Ascending aorta (tissue), 2 donors: ENCODE measurements around the gene CAMSAP1. TPM values are rescaled to one million over a fixed set of nuclear protein-coding genes. Genes with fewer than 3 reads are reported as not detected.

Source experiments
- DNase-seq, 2 donors: peaks; one replicate each; pipeline ENCODE4 v3.0.0-alpha.2; 2019; ENCODE audit warnings: low spot score in 2 of 2
- H3K27ac ChIP-seq, 2 donors: fragments of 200-600 bp; sonication (generic); one replicate each; pipeline ENCODE4 v1.5.1; 2016 to 2017; ENCODE audit warnings: mild to moderate bottlenecking in 1 of 2
- H3K27me3 ChIP-seq: fragments of 200-600 bp; sonication (generic); one replicate; pipeline ENCODE4 v1.5.1; 2017
- H3K36me3 ChIP-seq, 2 donors: fragments of 200-600 bp; sonication (generic); one replicate each; pipeline ENCODE4 v1.5.1; 2016
- H3K4me1 ChIP-seq, 2 donors: fragments of 200-600 bp; sonication (generic); one replicate each; pipeline ENCODE4 v1.5.1; 2016 to 2017; ENCODE audit warnings: mild to moderate bottlenecking in 1 of 2
- H3K4me3 ChIP-seq, 2 donors: fragments of 200-600 bp; sonication (generic); one replicate each; pipeline ENCODE4 v1.5.1; 2016 to 2017; ENCODE audit warnings: mild to moderate bottlenecking in 1 of 2
- H3K9me3 ChIP-seq, 2 donors: fragments of 200-600 bp; sonication (generic); one replicate each; pipeline ENCODE4 v1.5.1; 2016
- CTCF ChIP-seq, 3 experiments: fragments of 200-600 bp in 2 of 3; fragments of 450-650 bp in 1 of 3; sonication (generic) in 2 of 3; IDR thresholded peaks; one replicate each; pipeline ENCODE4 v1.5.1; 2016 to 2019; ENCODE audit warnings: antibody characterized with exemption in 3 of 3, mild to moderate bottlenecking in 1 of 3, moderate library complexity in 1 of 3
- intact Hi-C: fragments of 100-400 bp; cut with DNase I; formaldehyde crosslinking; loops from one replicate; pipeline ENCODE4 v1.15.1; 2023
- total RNA-seq: library from RNA; depleted of rRNA; stranded (reverse); fragments of >200 nt; gene quantifications from one replicate; pipeline ENCODE4 v1.1.0, GENCODE V29; 2016

CAMSAP1 gene
- total RNA-seq, 1 donor from 2014 or later, result 10.1 TPM

- intact Hi-C loops, result loop anchor here (5.0 kb wide), 1 partner anchor 407 kb away; a partner anchor contains a TSS
- no peak for TF ChIP-seq CTCF (IDR thresholded peaks at IDR 0.05)
- Histone ChIP-seq H3K36me3 (no peaks in the 10 kb centered on the region), H3K27me3 (no peaks in the 10 kb centered on the region), H3K9me3 (no peaks in the 10 kb centered on the region), H3K4me3 (no peak overlapping the region), H3K4me1 (peaks cover 10 to 19% of the 10 kb centered on the region in 2 donors), H3K27ac (no peak overlapping the region)
- peak in 1 of 2 donors; percentile 30 for DNase-seq
Measured at GRCh38 chr9:135903786-135904520, 3.4 kb downstream of the CAMSAP1 start.

- peak in 1 of 2 donors; percentile 16 for DNase-seq
- H3K9me3 ChIP-seq, result no peaks in the 10 kb centered on the region
- no peak overlapping the region for H3K27ac ChIP-seq
- H3K27me3 ChIP-seq, result no peaks in the 10 kb centered on the region
- intact Hi-C loops, result loop anchor here (5.0 kb wide), 1 partner anchor 406 kb away; a partner anchor contains a TSS
- no peak for TF ChIP-seq CTCF (IDR thresholded peaks at IDR 0.05)
- peaks cover 3 to 12% of the 10 kb centered on the region in 2 donors for H3K4me1 ChIP-seq
- no peaks in the 10 kb centered on the region for H3K36me3 ChIP-seq
- no peak overlapping the region for H3K4me3 ChIP-seq
Measured at GRCh38 chr9:135903358-135903656, 4.0 kb downstream of the CAMSAP1 start.

- no peak for TF ChIP-seq CTCF (IDR thresholded peaks at IDR 0.05)
- peaks cover 0 to 12% of the 10 kb centered on the region in 2 donors for H3K4me1 ChIP-seq
- peak in 1 of 2 donors; percentile 28 for DNase-seq
- no peaks in the 10 kb centered on the region for H3K9me3 ChIP-seq
- no peak overlapping the region for H3K4me3 ChIP-seq
- no peak overlapping the region for H3K27ac ChIP-seq
- H3K27me3 ChIP-seq, result no peaks in the 10 kb centered on the region
- no peaks in the 10 kb centered on the region for H3K36me3 ChIP-seq
- intact Hi-C loops, result loop anchor here (5.0 kb wide), 1 partner anchor 406 kb away; a partner anchor contains a TSS
Measured at GRCh38 chr9:135902655-135903357, 4.5 kb downstream of the CAMSAP1 start.

- H3K27ac ChIP-seq, result no peak overlapping the region
- H3K9me3 ChIP-seq, result no peaks in the 10 kb centered on the region
- no peak overlapping the region for H3K4me3 ChIP-seq
- DNase-seq, result peak in 1 of 2 donors; percentile 35
- H3K4me1 ChIP-seq, result peaks cover 0 to 12% of the 10 kb centered on the region in 2 donors
- no peak for TF ChIP-seq CTCF (IDR thresholded peaks at IDR 0.05)
- H3K36me3 ChIP-seq, result no peaks in the 10 kb centered on the region
- intact Hi-C loops, result loop anchor here (5.0 kb wide), 1 partner anchor 405 kb away; a partner anchor contains a TSS
- H3K27me3 ChIP-seq, result no peaks in the 10 kb centered on the region
Measured at GRCh38 chr9:135901826-135902225, 5.5 kb downstream of the CAMSAP1 start.

GRCh38 chr9:135901031-135901758 is 6.2 kb downstream of the CAMSAP1 start:
- H3K9me3 ChIP-seq, result no peaks in the 10 kb centered on the region
- no peaks in the 10 kb centered on the region for H3K27me3 ChIP-seq
- no peak overlapping the region for H3K4me3 ChIP-seq
- H3K27ac ChIP-seq, result no peak overlapping the region
- DNase-seq, result peak in 1 of 2 donors; percentile 18
- H3K4me1 ChIP-seq, result peaks cover 0 to 12% of the 10 kb centered on the region in 2 donors
- H3K36me3 ChIP-seq, result no peaks in the 10 kb centered on the region
- no peak for TF ChIP-seq CTCF (IDR thresholded peaks at IDR 0.05)
- intact Hi-C loops, result loop anchor here (5.0 kb wide), 1 partner anchor 404 kb away; a partner anchor contains a TSS
